ENCODE results near the gene PVALB.

PVALB gene, protein sequence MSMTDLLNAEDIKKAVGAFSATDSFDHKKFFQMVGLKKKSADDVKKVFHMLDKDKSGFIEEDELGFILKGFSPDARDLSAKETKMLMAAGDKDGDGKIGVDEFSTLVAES

DNA sequence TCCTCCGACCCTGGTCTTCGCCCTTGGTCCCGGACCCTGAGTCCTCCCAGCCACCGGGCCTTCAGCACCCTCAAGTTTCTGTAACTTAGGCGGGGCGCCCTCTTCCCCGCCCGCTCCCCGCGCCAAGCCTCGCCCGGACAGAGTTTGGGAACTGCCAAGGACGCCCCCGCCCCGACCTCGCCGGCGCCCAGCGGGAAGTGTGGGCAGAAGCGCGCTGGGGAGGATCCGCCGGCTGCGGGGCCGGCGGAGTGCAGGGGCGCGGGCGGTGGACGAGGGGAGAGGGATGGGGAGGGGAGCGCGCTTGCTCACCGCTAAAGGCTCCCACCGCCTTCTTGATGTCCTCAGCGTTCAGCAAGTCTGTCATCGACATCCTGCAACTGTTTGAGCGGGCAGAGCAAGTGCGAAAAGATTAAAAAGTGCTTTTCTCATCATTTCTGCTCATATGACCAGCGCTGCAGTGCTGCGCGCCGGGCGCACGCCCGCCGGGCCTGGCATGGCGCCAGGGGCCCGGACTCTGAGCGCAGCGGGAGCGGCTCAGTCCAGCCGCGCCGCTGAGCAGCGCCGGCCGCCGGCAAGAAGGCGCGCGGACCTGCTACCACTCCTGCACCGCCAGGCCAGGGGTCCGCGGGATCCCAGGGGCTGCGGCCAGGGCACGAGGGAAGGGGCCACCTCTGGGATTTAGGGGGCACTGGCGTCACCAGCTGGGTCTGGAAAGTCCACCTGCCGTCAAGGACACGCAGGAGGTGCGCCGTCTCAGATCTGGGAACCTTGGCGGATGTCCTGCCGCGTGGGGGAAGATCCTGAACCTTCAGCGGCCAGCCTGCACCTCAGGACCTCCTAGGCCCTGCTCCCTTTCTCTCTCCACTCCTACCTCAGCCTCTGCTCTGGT, at the start of gene PVALB:
PVALB (minus strand) TSS at position 400 of the 889 bp plus-strand sequence; CDS start at position 370, 30 bp downstream.
- DNase-seq (ENCODE audit: insufficient read length, low spot score) (no peak), FAIRE-seq (no peak)
- no peak for TF ChIP-seq POLR2A (IDR thresholded peaks at IDR 0.05; ENCODE audit: low read depth, low read length)

DNA sequence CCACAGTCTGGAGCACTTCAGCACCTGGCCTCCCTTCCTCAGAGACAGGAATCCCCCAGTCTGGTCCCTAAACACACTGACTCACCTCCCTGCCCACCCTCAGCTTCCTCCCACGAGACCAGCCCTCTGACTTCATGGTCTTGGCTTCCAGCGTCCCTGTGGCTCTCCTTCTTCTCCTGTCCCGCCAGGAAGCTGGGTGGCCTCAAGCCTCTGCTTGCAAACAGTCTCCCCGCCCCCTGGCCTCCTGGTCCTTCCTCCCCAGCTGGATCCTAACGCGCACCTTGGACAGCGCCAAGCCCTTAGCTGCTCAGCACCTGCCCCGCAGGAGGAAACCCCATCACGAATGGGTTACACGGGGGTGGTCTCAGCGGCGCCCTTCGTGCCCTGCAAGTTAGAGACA, 48.5 kb upstream of the PVALB start:
- no peak for DNase-seq (ENCODE audit: insufficient read length, low spot score)
- no peak for TF ChIP-seq POLR2A (IDR thresholded peaks at IDR 0.05; ENCODE audit: low read depth, low read length)
- FAIRE-seq, result no peak

DNA sequence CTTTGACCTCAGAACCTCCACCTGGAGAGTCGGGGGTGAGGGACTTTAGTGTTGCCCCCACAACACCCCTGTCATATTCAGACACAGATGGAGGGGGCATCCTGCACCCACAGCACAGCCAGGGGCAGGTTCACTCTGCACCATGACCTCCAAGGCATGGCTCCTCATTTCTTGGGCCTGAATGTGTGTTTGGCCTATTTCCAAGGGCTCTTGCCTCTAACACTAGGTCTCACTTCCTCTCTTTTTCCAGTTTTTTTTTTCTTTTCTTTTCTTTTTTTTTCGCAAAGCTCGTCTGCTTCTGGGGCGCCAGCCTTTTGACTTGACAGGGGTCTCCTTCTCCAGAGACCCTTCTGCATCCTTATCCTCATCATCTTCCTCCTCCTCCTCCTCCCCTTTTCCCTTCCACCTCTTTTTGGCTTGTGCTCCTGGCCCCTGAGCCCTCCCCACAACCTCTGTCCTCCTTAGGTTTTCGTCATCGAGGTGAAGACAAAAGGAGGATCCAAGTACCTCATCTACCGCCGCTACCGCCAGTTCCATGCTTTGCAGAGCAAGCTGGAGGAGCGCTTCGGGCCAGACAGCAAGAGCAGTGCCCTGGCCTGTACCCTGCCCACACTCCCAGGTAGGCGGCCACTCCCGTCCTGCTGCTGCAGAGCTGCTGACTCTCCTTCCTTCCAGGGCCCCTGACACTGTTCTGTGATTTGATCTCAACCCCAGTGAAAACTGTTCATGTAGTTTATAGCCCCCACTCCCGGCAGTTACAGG, 47.8 kb upstream of the PVALB start:
- DNase-seq (ENCODE audit: insufficient read length, low spot score) (no peak), FAIRE-seq (no peak)
- TF ChIP-seq POLR2A (IDR thresholded peaks at IDR 0.05; ENCODE audit: low read depth, low read length), result no peak

DNA sequence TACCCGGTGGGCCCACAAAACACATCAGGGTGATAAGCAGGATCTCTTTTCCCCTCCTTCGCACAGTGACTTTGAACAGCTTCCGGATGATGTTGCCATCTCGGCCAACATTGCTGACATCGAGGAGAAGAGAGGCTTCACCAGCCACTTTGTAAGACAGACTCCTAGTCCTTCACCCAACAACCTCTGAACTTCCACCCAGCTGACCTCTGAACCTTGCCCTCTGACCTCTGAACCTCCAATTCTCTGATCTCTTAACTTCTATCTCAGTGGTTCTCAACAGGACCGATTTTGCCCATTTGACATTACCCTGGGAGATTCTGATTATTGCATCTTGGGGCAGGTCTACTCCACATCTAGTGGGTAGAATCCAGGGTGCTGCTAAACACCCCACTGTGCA, 47.1 kb upstream of the PVALB start:
- TF ChIP-seq POLR2A (IDR thresholded peaks at IDR 0.05; ENCODE audit: low read depth, low read length), result no peak
- no peak for FAIRE-seq
- no peak for DNase-seq (ENCODE audit: insufficient read length, low spot score)

DNA sequence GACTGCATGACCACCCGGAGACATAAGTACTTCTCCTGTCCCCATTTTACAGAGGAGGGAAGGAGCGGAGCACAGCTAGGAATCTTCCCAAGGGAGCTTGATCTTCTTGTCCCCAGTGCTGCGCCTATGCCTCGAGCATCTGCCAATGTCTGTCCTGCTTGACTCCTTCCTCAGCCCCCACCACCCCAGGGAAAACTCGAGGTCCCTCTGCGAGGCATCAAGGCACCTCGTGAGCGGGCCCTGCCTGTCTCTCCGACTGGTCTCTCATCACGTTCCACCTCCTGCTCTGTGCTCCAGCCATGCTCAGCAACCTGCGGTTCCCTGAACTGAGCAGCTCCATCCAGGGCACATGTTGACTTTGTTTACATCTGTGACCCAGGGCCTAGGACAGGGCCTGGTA, 46.4 kb upstream of the PVALB start:
- no peak for FAIRE-seq
- no peak for TF ChIP-seq POLR2A (IDR thresholded peaks at IDR 0.05; ENCODE audit: low read depth, low read length)

DNA sequence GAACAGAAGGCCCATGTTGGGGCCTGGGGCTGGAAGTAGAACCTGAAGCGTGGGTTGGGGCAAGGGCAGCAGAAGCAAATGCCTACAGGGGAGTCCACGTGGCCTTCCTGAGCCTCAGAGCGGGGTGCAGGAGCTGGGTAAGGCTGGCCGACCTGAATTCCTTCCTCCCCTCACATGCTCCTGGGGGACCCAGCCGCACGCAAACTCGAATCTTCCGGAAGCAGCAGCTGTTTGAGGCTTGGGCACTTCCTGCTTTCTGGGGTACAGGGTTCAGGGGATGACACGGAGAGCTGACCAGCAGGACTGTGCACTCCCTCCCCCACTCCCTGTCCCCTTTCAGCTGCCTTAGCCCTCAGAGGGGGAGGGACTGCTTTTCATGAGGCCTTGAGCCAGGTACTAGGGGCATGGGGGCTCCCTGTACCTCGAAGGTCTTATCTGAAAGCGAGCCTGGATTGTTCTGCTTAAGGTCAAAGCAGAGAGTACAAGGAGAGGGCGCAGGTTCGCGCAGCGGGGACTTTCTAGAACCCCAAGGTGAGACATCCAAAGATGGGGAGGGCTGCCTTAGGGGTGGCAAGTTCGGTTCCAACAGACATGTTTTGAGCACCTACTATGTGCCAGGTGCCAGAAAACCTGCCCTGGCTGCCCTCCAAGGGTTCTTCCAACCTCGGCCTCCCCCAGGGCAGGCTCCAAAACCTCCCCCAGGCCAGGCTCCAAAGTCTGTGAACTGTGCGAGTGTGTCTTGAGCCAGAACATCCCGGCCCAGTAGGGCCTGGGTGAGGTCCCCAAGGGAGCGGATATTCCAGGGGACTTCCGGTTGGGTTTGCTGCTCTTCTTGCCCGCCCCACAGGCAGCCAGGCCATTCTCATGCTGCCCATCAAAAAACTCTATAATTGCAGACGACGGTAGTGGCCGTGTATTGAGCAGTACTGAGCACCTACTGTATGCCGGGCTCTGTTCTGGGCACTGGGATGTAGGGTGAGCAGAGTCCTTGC, 45.7 kb upstream of the PVALB start:
- TF ChIP-seq POLR2A (IDR thresholded peaks at IDR 0.05; ENCODE audit: low read depth, low read length), result no peak
- FAIRE-seq, result no peak
- no peak for DNase-seq (ENCODE audit: insufficient read length, low spot score)

More for the DNA sequence above, 46.4 kb upstream of the PVALB start:
- DNase-seq (ENCODE audit: insufficient read length, low spot score), result no peak

DNA sequence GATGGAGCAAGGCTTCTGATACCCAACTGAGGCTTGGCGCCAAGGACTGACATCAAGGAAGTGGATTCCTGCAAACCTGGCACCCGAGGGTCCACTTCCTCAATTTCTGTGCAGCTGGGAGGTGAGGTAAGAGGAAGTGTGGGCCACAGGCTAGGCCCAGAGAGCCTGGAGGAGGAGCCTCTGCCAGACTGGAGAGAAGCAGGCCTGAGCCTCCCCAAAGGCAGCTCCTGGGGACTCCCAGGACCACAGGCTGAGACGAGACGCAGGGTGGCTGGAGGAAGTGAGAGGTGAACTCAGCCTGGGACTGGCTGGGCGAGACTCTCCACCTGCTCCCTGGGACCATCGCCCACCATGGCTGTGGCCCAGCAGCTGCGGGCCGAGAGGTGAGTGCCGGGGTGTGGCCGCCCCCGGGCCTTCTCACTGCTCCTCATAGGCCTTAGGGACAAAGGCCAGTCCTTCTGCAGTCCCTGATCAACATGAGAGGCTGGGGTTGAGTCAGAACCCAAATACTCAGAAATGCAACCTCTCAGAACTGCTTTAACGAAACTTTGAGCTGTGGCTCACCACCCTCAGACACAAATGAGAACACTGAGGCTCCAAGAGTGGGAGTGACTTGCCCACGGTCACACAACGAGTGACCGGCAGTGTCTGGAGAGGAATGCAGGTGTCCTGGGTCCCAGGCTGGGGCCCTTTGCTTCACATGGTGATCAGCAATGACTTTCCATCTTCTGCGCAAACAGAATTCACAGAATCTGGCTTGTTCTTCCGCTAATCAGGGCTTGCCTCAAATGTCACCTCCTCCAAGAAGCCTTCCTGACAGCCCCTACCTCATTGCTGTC, 44.2 kb upstream of the PVALB start, which contains the start of gene NCF4:
NCF4 (plus strand) TSS at position 186 of the 839 bp plus-strand sequence; CDS start at position 352, 166 bp downstream.
- no peak for FAIRE-seq
- DNase-seq (ENCODE audit: insufficient read length, low spot score), result no peak
- no peak for TF ChIP-seq POLR2A (IDR thresholded peaks at IDR 0.05; ENCODE audit: low read depth, low read length)

GRCh38 chr22:36860438-36860820, 43.6 kb upstream of the PVALB start:
- no peak for FAIRE-seq

DNA sequence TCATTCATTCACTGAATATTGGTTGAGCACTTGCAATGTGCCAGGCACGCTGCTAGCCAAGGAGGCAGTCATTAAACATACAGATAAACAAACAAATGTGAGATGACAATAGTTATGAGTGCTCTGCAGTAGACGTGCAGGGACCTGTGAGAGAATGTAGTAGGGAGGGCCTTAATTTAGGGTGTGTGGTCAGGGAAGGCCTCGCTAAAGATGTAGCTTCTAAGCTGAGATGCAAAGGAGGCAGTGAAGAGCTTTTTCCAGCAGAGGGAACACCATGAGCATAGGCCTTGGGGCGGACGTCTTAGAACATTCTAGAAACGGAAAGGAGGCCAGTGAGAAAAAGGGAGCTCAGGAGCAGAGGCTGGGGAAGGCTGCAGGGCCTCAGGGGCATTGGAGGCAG, 43.2 kb upstream of the PVALB start:
- FAIRE-seq, result no peak

More at GRCh38 chr22:36860438-36860820, 43.6 kb upstream of the PVALB start:
- no peak for TF ChIP-seq POLR2A (IDR thresholded peaks at IDR 0.05; ENCODE audit: low read depth, low read length)
- DNase-seq (ENCODE audit: insufficient read length, low spot score), result no peak

GRCh38 chr22:36858966-36859365, 42.1 kb upstream of the PVALB start:
- TF ChIP-seq POLR2A (IDR thresholded peaks at IDR 0.05; ENCODE audit: low read depth, low read length), result no peak
- FAIRE-seq (no peak), DNase-seq (ENCODE audit: insufficient read length, low spot score) (no peak)

More for the DNA sequence above, 43.2 kb upstream of the PVALB start:
- TF ChIP-seq POLR2A (IDR thresholded peaks at IDR 0.05; ENCODE audit: low read depth, low read length), result no peak
- no peak for DNase-seq (ENCODE audit: insufficient read length, low spot score)

GRCh38 chr22:36858156-36858555, 41.3 kb upstream of the PVALB start:
- TF ChIP-seq POLR2A (IDR thresholded peaks at IDR 0.05; ENCODE audit: low read depth, low read length), result no peak
- FAIRE-seq (no peak), DNase-seq (ENCODE audit: insufficient read length, low spot score) (no peak)

DNA sequence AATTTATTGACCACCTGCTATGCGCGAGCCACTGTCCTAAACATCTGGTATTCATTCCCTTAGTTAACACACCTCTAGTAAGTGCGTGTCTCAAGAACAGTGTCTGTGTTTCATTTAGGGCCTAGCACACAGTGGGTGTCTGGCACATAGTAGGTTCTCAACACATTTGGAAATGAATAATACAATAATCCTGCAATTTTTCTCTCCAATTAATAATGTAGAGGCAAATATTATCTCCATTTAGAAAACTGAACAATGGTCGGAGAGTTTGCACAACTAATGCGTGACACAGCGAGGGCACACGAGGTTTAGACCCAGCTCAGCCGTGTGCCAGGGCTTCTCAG, 39.9 kb upstream of the PVALB start:
- no peak for FAIRE-seq
- DNase-seq (ENCODE audit: insufficient read length, low spot score), result no peak
- TF ChIP-seq POLR2A (IDR thresholded peaks at IDR 0.05; ENCODE audit: low read depth, low read length), result no peak
